Mesenchymal stem cell (in vitro differentiated cells and primary cell): Measurements from ENCODE around the gene OR2B6.

Experiments used
- DNase-seq: peaks from one replicate; pipeline ENCODE4 v3.0.0-alpha.2; 2013
- H2AFZ ChIP-seq: one replicate; pipeline ENCODE4 v1.6.1; 2013; ENCODE audit warnings: low read depth, mild to moderate bottlenecking, control low read depth, inconsistent platforms, low read length, moderate library complexity
- H2AK5ac ChIP-seq: 2 replicates; pipeline ENCODE4 v1.6.1; 2013; ENCODE audit warnings: low read length, moderate library complexity, mild to moderate bottlenecking, inconsistent platforms; ENCODE audit not compliant: severe bottlenecking
- H2BK120ac ChIP-seq: one replicate; pipeline ENCODE4 v1.6.1; 2013; ENCODE audit warnings: low read depth, mild to moderate bottlenecking, inconsistent platforms, low read length, moderate library complexity
- H2BK12ac ChIP-seq, 2 experiments: one replicate each; pipeline ENCODE4 v1.6.1; 2013; ENCODE audit warnings: inconsistent platforms in 2 of 2, low read length in 2 of 2, mild to moderate bottlenecking in 2 of 2, moderate library complexity in 2 of 2, control low read depth in 1 of 2
- H2BK15ac ChIP-seq: one replicate; pipeline ENCODE4 v1.6.1; 2013; ENCODE audit warnings: mild to moderate bottlenecking, low read depth, inconsistent platforms; ENCODE audit not compliant: poor library complexity, severe bottlenecking
- H2BK5ac ChIP-seq: 2 replicates; pipeline ENCODE4 v1.6.1; 2013; ENCODE audit warnings: low read depth, mild to moderate bottlenecking, low read length, control low read depth, inconsistent platforms; ENCODE audit not compliant: poor library complexity, severe bottlenecking
- H3K14ac ChIP-seq, 2 experiments: one replicate each; pipeline ENCODE4 v1.6.1; 2013; ENCODE audit warnings: inconsistent platforms in 2 of 2, low read length in 2 of 2, control low read depth in 1 of 2, mild to moderate bottlenecking in 1 of 2, moderate library complexity in 1 of 2
- H3K18ac ChIP-seq, 2 experiments: one replicate each; pipeline ENCODE4 v1.6.1; 2013; ENCODE audit warnings: inconsistent platforms in 2 of 2, low read length in 2 of 2, control low read depth in 1 of 2, low read depth in 1 of 2, mild to moderate bottlenecking in 1 of 2
- H3K23ac ChIP-seq, 2 experiments: one replicate each; pipeline ENCODE4 v1.6.1; 2013; ENCODE audit warnings: inconsistent platforms in 2 of 2, low read length in 2 of 2, mild to moderate bottlenecking in 2 of 2, moderate library complexity in 2 of 2, control low read depth in 1 of 2
- H3K27ac ChIP-seq: 2 replicates; pipeline ENCODE4 v1.5.1; 2013; ENCODE audit warnings: mild to moderate bottlenecking, moderate library complexity, low read length, control low read depth, inconsistent platforms; ENCODE audit not compliant: poor library complexity, severe bottlenecking
- H3K27me3 ChIP-seq, 2 experiments: 2 replicates each; pipeline versions ENCODE4 v1.6.1 to v1.7.0; 2013; ENCODE audit warnings: low read length in 2 of 2, mild to moderate bottlenecking in 2 of 2, moderate library complexity in 2 of 2, control low read depth in 1 of 2, inconsistent platforms in 1 of 2; ENCODE audit not compliant: control insufficient read depth in 1 of 2, insufficient read depth in 1 of 2
- H3K36me3 ChIP-seq, 2 experiments: 2 replicates each; pipeline versions ENCODE4 v1.6.1 to v1.7.0; 2013; ENCODE audit warnings: low read length in 2 of 2, control low read depth in 1 of 2, inconsistent platforms in 1 of 2, low read depth in 1 of 2, mild to moderate bottlenecking in 1 of 2; ENCODE audit not compliant: insufficient read depth in 2 of 2, control insufficient read depth in 1 of 2
- H3K4ac ChIP-seq, 2 experiments: one replicate each; pipeline ENCODE4 v1.6.1; 2013; ENCODE audit warnings: inconsistent platforms in 2 of 2, low read length in 2 of 2, mild to moderate bottlenecking in 2 of 2, moderate library complexity in 2 of 2, control low read depth in 1 of 2, low read depth in 1 of 2
- H3K4me1 ChIP-seq: 2 replicates; pipeline ENCODE4 v1.6.1; 2013; ENCODE audit warnings: low read depth, low read length, control low read depth; ENCODE audit not compliant: control insufficient read depth, insufficient read depth
- H3K4me2 ChIP-seq: 2 replicates; pipeline ENCODE4 v1.6.1; 2013; ENCODE audit warnings: low read length, mild to moderate bottlenecking, inconsistent platforms; ENCODE audit not compliant: poor library complexity, severe bottlenecking
- H3K4me3 ChIP-seq, 2 experiments: 2 replicates each; pipeline versions ENCODE4 v1.5.1 to v1.7.0; 2013; ENCODE audit warnings: low read length in 2 of 2, mild to moderate bottlenecking in 2 of 2, control low read depth in 1 of 2, low read depth in 1 of 2; ENCODE audit not compliant: insufficient read depth in 1 of 2
- H3K79me1 ChIP-seq: replicated peaks from 2 replicates; pipeline ENCODE4 v1.6.1; 2013; ENCODE audit warnings: mild to moderate bottlenecking, control low read depth, low read length, inconsistent platforms; ENCODE audit not compliant: poor library complexity, severe bottlenecking
- H3K9ac ChIP-seq: 2 replicates; pipeline ENCODE4 v1.7.0; 2013; ENCODE audit warnings: mild to moderate bottlenecking, low read length, moderate library complexity
- H3K9me3 ChIP-seq: 2 replicates; pipeline ENCODE4 v1.7.0; 2013; ENCODE audit warnings: mild to moderate bottlenecking, low read length; ENCODE audit not compliant: control insufficient read depth
- H4K8ac ChIP-seq: one replicate; pipeline ENCODE4 v1.6.1; 2013; ENCODE audit warnings: inconsistent platforms, mild to moderate bottlenecking, low read length, moderate library complexity
- H4K91ac ChIP-seq: one replicate; pipeline ENCODE4 v1.6.1; 2013; ENCODE audit warnings: mild to moderate bottlenecking, low read length, inconsistent platforms
- WGBS: methylation state at CpG from one replicate; pipeline ENCODE4 v1.1.7; 2013; ENCODE audit warnings: mixed read lengths; 5-methylcytosine and 5-hydroxymethylcytosine counted together

OR2B6 gene

GRCh38 chr6:27970444-27970843, 13.4 kb downstream of the OR2B6 start:
- H3K4ac ChIP-seq, result no peak overlapping the region
- H3K23ac ChIP-seq, result no peak overlapping the region
- no peaks in the 10 kb centered on the region for H3K27me3 ChIP-seq
- H3K14ac ChIP-seq, result no peak overlapping the region
- no peaks in the 10 kb centered on the region for H3K79me1 ChIP-seq
- H3K27ac ChIP-seq, result no peak overlapping the region
- DNase-seq, result no peak
- H3K4me3 ChIP-seq, result no peak overlapping the region
- no peak overlapping the region for H2BK12ac ChIP-seq
- no peak overlapping the region for H3K18ac ChIP-seq
- no peak overlapping the region for H3K9ac ChIP-seq
- H2BK15ac ChIP-seq, result no peak overlapping the region
- no peak overlapping the region for H2AFZ ChIP-seq
- 83% methylated on average over 2 of the region's 2 CpGs for WGBS
- H2BK120ac ChIP-seq, result no peak overlapping the region
- H3K4me1 ChIP-seq, result no peaks in the 10 kb centered on the region
- no peak overlapping the region for H2BK5ac ChIP-seq
- no peak overlapping the region for H2AK5ac ChIP-seq
- no peak overlapping the region for H3K4me2 ChIP-seq
- no peak overlapping the region for H4K91ac ChIP-seq
- H4K8ac ChIP-seq, result no peak overlapping the region
- H3K36me3 ChIP-seq, result no peaks in the 10 kb centered on the region
- peaks cover 6% of the 10 kb centered on the region for H3K9me3 ChIP-seq

DNA sequence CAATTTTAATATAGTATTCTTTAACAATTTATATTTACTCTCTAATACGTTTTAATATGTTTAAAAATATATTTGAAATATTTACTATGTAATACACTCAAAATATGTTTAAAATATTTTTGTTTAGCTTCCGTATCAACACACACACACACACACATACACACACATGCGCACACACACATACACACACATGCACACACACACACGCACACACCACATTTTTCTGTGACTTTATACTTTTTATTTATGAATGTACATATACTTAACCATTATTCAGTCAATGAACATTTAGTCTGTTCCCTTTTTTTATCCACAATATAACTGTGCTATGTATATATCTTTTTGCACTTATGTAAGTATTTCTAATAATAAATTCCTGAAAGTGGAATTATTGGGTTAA, 15.7 kb downstream of the OR2B6 start:
- H2BK12ac ChIP-seq, result no peak overlapping the region
- no peak overlapping the region for H2BK5ac ChIP-seq
- H3K4me2 ChIP-seq, result no peak overlapping the region
- no peaks in the 10 kb centered on the region for H3K4me1 ChIP-seq
- H3K27me3 ChIP-seq, result peaks cover 0 to 3% of the 10 kb centered on the region in 2 experiments
- H2AK5ac ChIP-seq, result no peak overlapping the region
- H3K23ac ChIP-seq, result no peak overlapping the region
- no peak overlapping the region for H2BK120ac ChIP-seq
- H2AFZ ChIP-seq, result no peak overlapping the region
- no peak overlapping the region for H3K4ac ChIP-seq
- H3K14ac ChIP-seq, result no peak overlapping the region
- H3K9ac ChIP-seq, result no peak overlapping the region
- H3K79me1 ChIP-seq, result no peaks in the 10 kb centered on the region
- H3K9me3 ChIP-seq, result peaks cover 6% of the 10 kb centered on the region
- no CpG with 5 or more reads among the region's 4 CpGs for WGBS
- H4K91ac ChIP-seq, result no peak overlapping the region
- no peak overlapping the region for H3K18ac ChIP-seq
- H3K4me3 ChIP-seq, result no peak overlapping the region
- H2BK15ac ChIP-seq, result no peak overlapping the region
- no peak for DNase-seq
- no peak overlapping the region for H3K27ac ChIP-seq
- no peaks in the 10 kb centered on the region for H3K36me3 ChIP-seq
- H4K8ac ChIP-seq, result no peak overlapping the region

GRCh38 chr6:27977387-27977786, 20.3 kb downstream of the OR2B6 start:
- H3K4ac ChIP-seq, result no peak overlapping the region
- no peak for DNase-seq
- H2BK120ac ChIP-seq, result no peak overlapping the region
- no peak overlapping the region for H3K23ac ChIP-seq
- WGBS, result 77% methylated on average over 8 of the region's 8 CpGs
- H3K4me2 ChIP-seq, result no peak overlapping the region
- no peak overlapping the region for H3K14ac ChIP-seq
- no peaks in the 10 kb centered on the region for H3K9me3 ChIP-seq
- H2BK5ac ChIP-seq, result no peak overlapping the region
- no peak overlapping the region for H3K9ac ChIP-seq
- H3K79me1 ChIP-seq, result no peaks in the 10 kb centered on the region
- no peak overlapping the region for H3K18ac ChIP-seq
- H3K27me3 ChIP-seq, result peaks cover 0 to 4% of the 10 kb centered on the region in 2 experiments
- H2BK15ac ChIP-seq, result no peak overlapping the region
- H3K4me1 ChIP-seq, result no peaks in the 10 kb centered on the region
- H4K8ac ChIP-seq, result no peak overlapping the region
- H3K27ac ChIP-seq, result no peak overlapping the region
- no peak overlapping the region for H2AFZ ChIP-seq
- no peak overlapping the region for H2BK12ac ChIP-seq
- no peak overlapping the region for H2AK5ac ChIP-seq
- H3K36me3 ChIP-seq, result no peaks in the 10 kb centered on the region
- H3K4me3 ChIP-seq, result no peak overlapping the region
- no peak overlapping the region for H4K91ac ChIP-seq

DNA sequence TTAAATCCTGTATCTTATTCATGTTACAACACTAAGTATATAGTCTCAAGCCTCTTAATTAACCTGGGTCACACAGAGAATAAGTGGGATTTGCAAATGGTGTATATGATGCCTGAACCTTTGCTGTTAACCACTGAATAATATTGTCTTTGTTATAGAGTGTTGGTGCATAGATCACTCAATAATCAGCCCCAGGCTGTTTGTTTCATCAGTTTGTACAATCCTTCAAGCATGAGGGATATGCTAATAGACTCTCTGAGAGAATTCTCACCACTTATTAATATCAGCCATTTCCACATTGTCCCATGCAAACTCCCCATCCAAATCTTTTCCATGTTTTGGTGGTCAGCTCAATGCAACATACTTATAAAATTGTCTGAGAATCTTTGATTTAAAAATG, 21.7 kb downstream of the OR2B6 start:
- Histone ChIP-seq H3K4me2 (no peak overlapping the region), H3K18ac (no peak overlapping the region), H3K9ac (no peak overlapping the region), H3K27me3 (peaks cover 0 to 4% of the 10 kb centered on the region in 2 experiments), H2AFZ (no peak overlapping the region), H3K79me1 (no peaks in the 10 kb centered on the region), H3K36me3 (no peaks in the 10 kb centered on the region), H3K4ac (no peak overlapping the region), H2BK15ac (no peak overlapping the region), H3K23ac (no peak overlapping the region), H4K8ac (no peak overlapping the region), H3K9me3 (no peaks in the 10 kb centered on the region), H3K4me3 (no peak overlapping the region), H2BK5ac (no peak overlapping the region), H3K4me1 (no peaks in the 10 kb centered on the region), H2BK120ac (no peak overlapping the region), H3K27ac (no peak overlapping the region), H2AK5ac (no peak overlapping the region), H4K91ac (no peak overlapping the region), H3K14ac (no peak overlapping the region), H2BK12ac (no peak overlapping the region)
- no peak for DNase-seq
